H9 (cell line): ENCODE data around the gene NEK5. TPM values are rescaled to one million over a fixed set of nuclear protein-coding genes. Genes with fewer than 3 reads are reported as not detected.

ENCODE experiments used
- DNase-seq: peaks from one replicate; pipeline ENCODE4 v3.0.0-alpha.2; 2017
- H2AFZ ChIP-seq: one replicate; pipeline ENCODE4 v1.6.1; 2013; ENCODE audit warnings: mild to moderate bottlenecking, low read length, control low read depth, moderate library complexity
- H2AK5ac ChIP-seq: 2 replicates; pipeline ENCODE4 v1.6.1; 2013; ENCODE audit warnings: low read length, control low read depth, mixed read lengths; ENCODE audit not compliant: insufficient read length
- H2BK120ac ChIP-seq: one replicate; pipeline ENCODE4 v1.6.1; 2013; ENCODE audit warnings: low read depth, mild to moderate bottlenecking, low read length, control low read depth, inconsistent platforms; ENCODE audit not compliant: poor library complexity, severe bottlenecking
- H2BK12ac ChIP-seq: 2 replicates; pipeline ENCODE4 v1.6.1; 2013; ENCODE audit warnings: low read length, control low read depth, mixed read lengths, low read depth; ENCODE audit not compliant: insufficient read length
- H2BK15ac ChIP-seq: 2 replicates; pipeline ENCODE4 v1.6.1; 2013; ENCODE audit warnings: low read depth, low read length, control low read depth
- H2BK20ac ChIP-seq: one replicate; pipeline ENCODE4 v1.6.1; 2013; ENCODE audit warnings: low read depth, mild to moderate bottlenecking, low read length, control low read depth, inconsistent platforms; ENCODE audit not compliant: poor library complexity, severe bottlenecking
- H2BK5ac ChIP-seq: 2 replicates; pipeline ENCODE4 v1.6.1; 2013; ENCODE audit warnings: low read length, control low read depth, mixed read lengths; ENCODE audit not compliant: insufficient read length
- H3K14ac ChIP-seq: 2 replicates; pipeline ENCODE4 v1.6.1; 2013; ENCODE audit warnings: low read length, control low read depth; ENCODE audit not compliant: insufficient read depth
- H3K18ac ChIP-seq: 2 replicates; pipeline ENCODE4 v1.6.1; 2013; ENCODE audit warnings: low read depth, mild to moderate bottlenecking, mixed read lengths, low read length, control low read depth; ENCODE audit not compliant: insufficient read length
- H3K23ac ChIP-seq: 2 replicates; pipeline ENCODE4 v1.6.1; 2013; ENCODE audit warnings: low read length, control low read depth, mixed read lengths, low read depth; ENCODE audit not compliant: insufficient read length
- H3K23me2 ChIP-seq: 2 replicates; pipeline ENCODE4 v1.6.1; 2013; ENCODE audit warnings: low read depth, mild to moderate bottlenecking, mixed read lengths, low read length, control low read depth; ENCODE audit not compliant: insufficient read length, poor library complexity, severe bottlenecking
- H3K27ac ChIP-seq: 2 replicates; pipeline ENCODE4 v1.5.1; 2013; ENCODE audit warnings: low read length, control low read depth, mixed read lengths, low read depth; ENCODE audit not compliant: insufficient read length
- H3K27me3 ChIP-seq: 2 replicates; pipeline ENCODE4 v1.6.1; 2013; ENCODE audit warnings: low read length, control low read depth, inconsistent platforms; ENCODE audit not compliant: insufficient read depth
- H3K4ac ChIP-seq: 2 replicates; pipeline ENCODE4 v1.6.1; 2013; ENCODE audit warnings: low read depth, mild to moderate bottlenecking, control low read depth, inconsistent platforms, low read length, moderate library complexity
- H3K4me1 ChIP-seq: 2 replicates; pipeline ENCODE4 v1.6.1; 2013; ENCODE audit warnings: low read length, control low read depth, inconsistent platforms; ENCODE audit not compliant: insufficient read depth
- H3K4me2 ChIP-seq: 2 replicates; pipeline ENCODE4 v1.6.1; 2013; ENCODE audit warnings: low read length, control low read depth, mixed read lengths; ENCODE audit not compliant: insufficient read length, insufficient read depth
- H3K56ac ChIP-seq: 2 replicates; pipeline ENCODE4 v1.6.1; 2013; ENCODE audit warnings: low read depth, mild to moderate bottlenecking, mixed read lengths, low read length, control low read depth; ENCODE audit not compliant: insufficient read length
- H3K79me1 ChIP-seq: 2 replicates; pipeline ENCODE4 v1.6.1; 2013; ENCODE audit warnings: low read depth, mild to moderate bottlenecking, moderate library complexity, low read length, control low read depth, inconsistent platforms; ENCODE audit not compliant: insufficient read depth, poor library complexity, severe bottlenecking
- H3K79me2 ChIP-seq: 2 replicates; pipeline ENCODE4 v1.6.1; 2013; ENCODE audit warnings: low read length, control low read depth, inconsistent platforms; ENCODE audit not compliant: insufficient read depth
- H3K9ac ChIP-seq: 2 replicates; pipeline ENCODE4 v1.6.1; 2013; ENCODE audit warnings: low read length, control low read depth, mixed read lengths; ENCODE audit not compliant: insufficient read length; ENCODE audit errors: extremely low read depth
- H3K9me3 ChIP-seq: one replicate; pipeline ENCODE4 v1.6.1; 2013; ENCODE audit warnings: low read depth, low read length, inconsistent platforms; ENCODE audit not compliant: control insufficient read depth
- H3T11ph ChIP-seq: one replicate; pipeline ENCODE4 v1.6.1; 2013; ENCODE audit warnings: mild to moderate bottlenecking, low read length, control low read depth, inconsistent platforms
- H4K20me1 ChIP-seq: one replicate; pipeline ENCODE4 v1.6.1; 2013; ENCODE audit not compliant: control insufficient read depth, insufficient read length, insufficient read depth
- H4K5ac ChIP-seq: 2 replicates; pipeline ENCODE4 v1.6.1; 2013; ENCODE audit warnings: low read depth, mild to moderate bottlenecking, mixed read lengths, low read length, control low read depth; ENCODE audit not compliant: insufficient read length
- H4K8ac ChIP-seq: replicated peaks from 2 replicates; pipeline ENCODE4 v1.6.1; 2013; ENCODE audit warnings: low read length, control low read depth, mixed read lengths, low read depth; ENCODE audit not compliant: insufficient read length
- H4K91ac ChIP-seq: 2 replicates; pipeline ENCODE4 v1.6.1; 2013; ENCODE audit warnings: low read depth, mild to moderate bottlenecking, moderate library complexity, mixed read lengths, low read length, control low read depth; ENCODE audit not compliant: insufficient read length
- H3K27ac Mint-ChIP-seq, 3 experiments: 2 replicates in 2 of 3; 3 replicates in 1 of 3; pipeline ENCODE4 v1.8.0; 2020 to 2021; ENCODE audit warnings: mixed read lengths in 3 of 3, mild to moderate bottlenecking in 1 of 3, moderate library complexity in 1 of 3
- H3K27me3 Mint-ChIP-seq: 2 replicates; pipeline ENCODE4 v1.8.0; 2021; ENCODE audit warnings: low read depth, mild to moderate bottlenecking, moderate library complexity, mixed read lengths
- H3K36me3 Mint-ChIP-seq, 3 experiments: 2 replicates in 2 of 3; 3 replicates in 1 of 3; pipeline ENCODE4 v1.8.0; 2020 to 2021; ENCODE audit warnings: low read depth in 3 of 3, mixed read lengths in 3 of 3; ENCODE audit not compliant: insufficient read depth in 1 of 3
- H3K4me1 Mint-ChIP-seq, 2 experiments: 2 replicates each; pipeline ENCODE4 v1.8.0; 2020; ENCODE audit warnings: mixed read lengths in 2 of 2
- H3K4me3 Mint-ChIP-seq, 2 experiments: 2 replicates in 1 of 2; 3 replicates in 1 of 2; pipeline ENCODE4 v1.8.0; 2020 to 2021; ENCODE audit warnings: mild to moderate bottlenecking in 2 of 2, mixed read lengths in 2 of 2, moderate library complexity in 1 of 2
- H3K9me3 Mint-ChIP-seq, 2 experiments: 2 replicates in 1 of 2; 3 replicates in 1 of 2; pipeline ENCODE4 v1.8.0; 2020; ENCODE audit warnings: mild to moderate bottlenecking in 2 of 2, mixed read lengths in 2 of 2, moderate library complexity in 1 of 2
- WGBS: extraction: QIAGEN DNeasy Blood & Tissue Kit; methylation state at CpG from one replicate; pipeline ENCODE4 v1.1.7; 2013; ENCODE audit warnings: missing lambda C conversion rate, low lambda C conversion rate, mixed read lengths; ENCODE audit not compliant: insufficient read length; ENCODE audit errors: extremely low coverage; 5-methylcytosine and 5-hydroxymethylcytosine counted together
- total RNA-seq: library from RNA; stranded (reverse); gene quantifications from 2 replicates; pipeline ENCODE4 v1.2.1, GENCODE V29; 2021
- TF ChIP-seq, protein P1 (sequence below): fragments of 200-600 bp; sonication (generic); conservative IDR thresholded peaks from 3 replicates; pipeline ENCODE4 v1.8.0; 2021; ENCODE audit warnings: antibody characterized with exemption, mild to moderate bottlenecking

NEK5 gene
- total RNA-seq, 1 experiment from 2014 or later, result 0.26 TPM

DNA sequence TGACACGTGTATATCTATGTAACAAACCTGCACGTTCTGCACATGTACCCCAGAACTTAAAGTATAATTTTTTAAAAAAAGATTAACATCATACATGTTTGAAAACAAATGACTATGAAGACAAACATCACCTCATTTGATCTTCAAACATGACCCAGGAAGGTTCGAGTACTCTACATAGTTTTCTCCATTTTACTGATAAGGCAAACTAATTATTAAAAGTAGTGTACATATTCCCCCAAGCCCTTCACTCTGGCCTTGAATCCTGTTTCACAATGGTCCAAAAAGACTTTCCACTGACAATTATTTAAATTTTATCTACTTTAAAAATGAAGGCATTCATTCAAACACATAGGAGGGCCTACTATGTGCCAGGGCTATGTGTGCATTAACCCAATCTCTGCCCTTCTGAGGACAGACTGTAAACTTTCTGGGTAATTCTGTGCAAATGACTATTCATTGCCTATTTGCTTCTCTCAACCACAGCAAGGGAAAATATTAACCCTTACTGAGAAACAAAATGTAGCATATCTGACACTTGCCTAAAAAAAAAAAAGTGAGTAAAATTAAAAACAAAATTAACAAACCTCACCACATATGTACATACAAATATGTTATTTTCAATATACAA lies 139.8 kb downstream of the NEK5 start:
- Histone ChIP-seq H2BK15ac (no peak overlapping the region), H2AK5ac (no peak overlapping the region), H2AFZ (no peak overlapping the region), H2BK120ac (no peak overlapping the region), H3K9me3 (no peaks in the 10 kb centered on the region), H2BK12ac (no peak overlapping the region), H4K91ac (no peak overlapping the region), H3K79me1 (no peaks in the 10 kb centered on the region), H2BK5ac (no peak overlapping the region), H3K23me2 (no peaks in the 10 kb centered on the region), H3K4me2 (no peak overlapping the region), H3K23ac (no peak overlapping the region), H4K20me1 (no peaks in the 10 kb centered on the region), H2BK20ac (no peak overlapping the region), H3K9ac (no peak overlapping the region), H3K27ac (no peak overlapping the region), H3K79me2 (no peaks in the 10 kb centered on the region), H3K18ac (no peak overlapping the region), H3T11ph (no peak overlapping the region), H3K14ac (no peak overlapping the region), H3K27me3 (no peaks in the 10 kb centered on the region), H4K8ac (no peak overlapping the region), H3K56ac (no peak overlapping the region), H3K4ac (no peak overlapping the region), H3K4me1 (no peaks in the 10 kb centered on the region), H4K5ac (no peak overlapping the region)
- Mint-ChIP-seq H3K4me1 (no peaks in the 10 kb centered on the region), H3K27me3 (no peaks in the 10 kb centered on the region), H3K36me3 (no peaks in the 10 kb centered on the region; a peak in 2 of 7 replicates), H3K9me3 (peaks cover 6 to 10% of the 10 kb centered on the region in 2 experiments; a peak in 4 of 5 replicates), H3K4me3 (no peak overlapping the region), H3K27ac (no peak overlapping the region)
- no CpG with 5 or more reads among the region's 3 CpGs for WGBS
- DNase-seq, result no peak
- TF ChIP-seq, protein P1, sequence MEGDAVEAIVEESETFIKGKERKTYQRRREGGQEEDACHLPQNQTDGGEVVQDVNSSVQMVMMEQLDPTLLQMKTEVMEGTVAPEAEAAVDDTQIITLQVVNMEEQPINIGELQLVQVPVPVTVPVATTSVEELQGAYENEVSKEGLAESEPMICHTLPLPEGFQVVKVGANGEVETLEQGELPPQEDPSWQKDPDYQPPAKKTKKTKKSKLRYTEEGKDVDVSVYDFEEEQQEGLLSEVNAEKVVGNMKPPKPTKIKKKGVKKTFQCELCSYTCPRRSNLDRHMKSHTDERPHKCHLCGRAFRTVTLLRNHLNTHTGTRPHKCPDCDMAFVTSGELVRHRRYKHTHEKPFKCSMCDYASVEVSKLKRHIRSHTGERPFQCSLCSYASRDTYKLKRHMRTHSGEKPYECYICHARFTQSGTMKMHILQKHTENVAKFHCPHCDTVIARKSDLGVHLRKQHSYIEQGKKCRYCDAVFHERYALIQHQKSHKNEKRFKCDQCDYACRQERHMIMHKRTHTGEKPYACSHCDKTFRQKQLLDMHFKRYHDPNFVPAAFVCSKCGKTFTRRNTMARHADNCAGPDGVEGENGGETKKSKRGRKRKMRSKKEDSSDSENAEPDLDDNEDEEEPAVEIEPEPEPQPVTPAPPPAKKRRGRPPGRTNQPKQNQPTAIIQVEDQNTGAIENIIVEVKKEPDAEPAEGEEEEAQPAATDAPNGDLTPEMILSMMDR, result no peak

Other genes starting within 250 kb of the NEK5 start
- 5.0 and 5.8 TPM in 2 replicates for gene ATP7B, start 117.6 kb downstream of the NEK5 start, total RNA-seq
- gene ALG11, start 116.7 kb downstream of the NEK5 start, total RNA-seq, result 35.5 and 46.6 TPM in 2 replicates
- 19.8 and 21.4 TPM in 2 replicates for gene UTP14C, start 104.4 kb downstream of the NEK5 start, total RNA-seq
- gene NEK3, start 30.5 kb upstream of the NEK5 start, total RNA-seq, result 13.3 and 17.9 TPM in 2 replicates